ENCODE data around the gene SHKBP1.
A peak's percentile ranks its signal among the peaks of the same experiment; 100 is the strongest.
"Not testable (repeated sequence)": the region's sequence is repeated elsewhere in the genome, so short reads cannot be mapped to it uniquely, and the experiment has no call there.

SHKBP1 gene

DNA sequence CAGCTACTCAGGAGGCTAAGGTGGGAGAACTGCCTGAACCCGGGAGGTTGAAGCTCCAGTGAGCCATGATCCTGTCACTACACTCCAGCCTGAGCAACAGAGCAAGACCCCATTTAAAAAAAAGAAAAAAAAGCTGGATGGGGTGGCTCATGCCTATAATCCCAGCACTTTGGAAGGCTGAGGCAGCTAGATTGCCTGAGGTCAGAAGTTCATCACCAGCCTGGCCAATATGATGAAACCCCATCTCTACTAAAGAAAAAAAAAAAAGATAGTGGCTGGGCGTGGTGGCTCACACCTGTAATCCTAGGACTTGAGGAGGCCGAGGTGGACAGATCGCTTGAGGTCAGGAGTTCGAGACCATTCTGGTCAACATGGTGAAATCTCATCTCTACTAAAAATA lies 39.5 kb downstream of the SHKBP1 start:
- no peak for DNase-seq

DNA sequence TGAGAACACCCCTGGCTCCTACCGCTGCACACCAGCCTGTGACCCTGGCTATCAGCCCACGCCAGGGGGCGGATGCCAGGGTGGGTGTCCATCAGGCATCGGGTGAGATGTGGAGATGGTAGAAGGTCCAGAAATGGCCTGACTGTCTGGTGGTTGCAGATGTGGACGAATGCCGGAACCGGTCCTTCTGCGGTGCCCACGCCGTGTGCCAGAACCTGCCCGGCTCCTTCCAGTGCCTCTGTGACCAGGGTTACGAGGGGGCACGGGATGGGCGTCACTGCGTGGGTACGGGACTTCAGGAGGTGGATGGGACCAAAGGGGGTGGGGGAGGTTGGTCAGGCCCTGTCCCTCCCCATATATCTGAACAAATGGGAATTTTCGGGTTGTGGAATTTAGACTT lies 40.3 kb downstream of the SHKBP1 start:
- no peak for DNase-seq

DNA sequence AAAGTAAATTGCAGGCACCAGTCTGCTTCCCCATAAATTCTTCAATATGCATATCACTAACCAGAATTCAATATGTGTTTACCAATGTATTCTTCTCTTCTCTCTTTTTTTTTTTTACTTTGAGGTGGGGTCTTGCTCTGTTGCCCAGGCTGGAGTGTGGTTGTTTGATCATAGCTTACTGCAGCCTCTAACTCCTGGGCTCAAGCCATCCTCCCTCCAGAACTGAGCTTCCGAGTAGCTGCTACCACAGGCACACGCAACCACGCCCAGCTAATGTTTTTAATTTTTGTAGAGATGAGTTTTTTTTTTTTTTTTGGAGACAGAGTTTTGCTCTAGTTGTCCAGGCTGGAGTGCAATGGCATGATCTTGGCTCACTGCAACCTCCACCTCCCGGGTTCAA lies 41.3 kb downstream of the SHKBP1 start:
- DNase-seq: no peak

DNA sequence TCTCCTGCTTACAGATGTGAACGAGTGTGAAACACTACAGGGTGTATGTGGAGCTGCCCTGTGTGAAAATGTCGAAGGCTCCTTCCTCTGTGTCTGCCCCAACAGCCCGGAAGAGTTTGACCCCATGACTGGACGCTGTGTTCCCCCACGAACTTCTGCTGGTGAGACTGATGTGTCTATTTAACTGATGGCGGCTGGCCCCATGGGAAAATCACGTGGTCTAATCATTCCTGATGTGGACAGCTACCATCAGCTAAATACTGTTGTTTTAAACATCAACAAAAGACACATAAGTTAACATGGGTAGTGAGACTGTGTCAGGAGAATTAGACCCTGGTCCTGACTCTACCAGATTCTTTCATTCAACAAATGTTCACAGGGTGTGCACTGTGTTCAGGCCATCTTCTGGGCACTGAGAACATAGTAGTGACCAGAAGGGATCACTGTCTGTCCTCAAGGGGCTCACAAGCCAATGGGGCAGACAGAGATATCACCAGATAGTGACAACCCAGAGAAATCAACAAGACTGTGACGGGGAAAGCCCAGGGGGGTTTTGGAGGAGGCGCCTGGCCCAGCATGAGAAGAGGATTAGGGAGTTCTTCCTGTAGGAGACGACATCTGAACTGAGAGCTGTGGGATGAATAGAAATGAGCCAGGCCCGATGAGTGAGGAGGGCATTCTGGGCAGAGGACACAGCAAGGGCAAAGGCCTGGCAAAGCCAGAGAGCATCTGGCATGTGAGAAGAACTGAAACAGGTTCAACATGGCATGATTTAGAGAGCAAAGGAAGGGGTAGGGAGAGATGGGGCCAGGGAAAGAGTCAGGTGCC lies 42.9 kb downstream of the SHKBP1 start:
- DNase-seq: peak; percentile 64

DNA sequence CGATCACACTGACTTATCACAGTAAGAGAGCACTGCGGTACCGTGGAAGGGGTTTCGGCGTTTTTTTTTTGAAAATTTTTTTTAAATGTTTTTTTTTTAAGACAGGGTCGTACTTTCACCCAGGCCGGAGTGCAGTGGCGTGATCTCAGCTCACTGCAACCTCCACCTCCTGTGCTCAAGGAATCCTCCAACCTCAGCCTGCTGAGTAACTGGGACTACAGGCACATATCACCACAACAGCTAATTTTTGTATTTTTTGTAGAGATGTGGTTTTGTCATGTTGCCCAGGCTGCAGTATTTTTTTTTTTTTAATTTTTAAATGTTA lies 43.5 kb downstream of the SHKBP1 start:
- DNase-seq: no peak

DNA sequence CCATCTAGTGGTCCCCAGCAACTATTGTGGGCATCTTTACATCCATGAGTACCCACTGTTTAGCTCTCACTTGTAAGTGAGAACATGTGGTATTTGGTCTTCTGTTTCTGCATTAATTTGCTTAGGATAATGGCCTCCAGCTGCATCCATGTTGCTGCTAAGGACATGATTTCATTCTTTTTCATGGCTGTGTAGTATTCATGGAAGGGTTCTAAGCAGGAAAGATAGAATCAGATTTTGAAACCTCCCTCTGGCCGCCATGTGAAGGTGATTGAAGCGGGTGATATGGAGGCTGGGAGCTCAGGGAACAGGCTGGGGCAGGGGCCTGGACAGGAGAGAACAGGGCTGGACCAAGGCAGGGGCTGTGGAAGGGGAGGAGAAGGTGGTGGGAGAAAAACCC lies 44.6 kb downstream of the SHKBP1 start:
- no peak for DNase-seq

DNA sequence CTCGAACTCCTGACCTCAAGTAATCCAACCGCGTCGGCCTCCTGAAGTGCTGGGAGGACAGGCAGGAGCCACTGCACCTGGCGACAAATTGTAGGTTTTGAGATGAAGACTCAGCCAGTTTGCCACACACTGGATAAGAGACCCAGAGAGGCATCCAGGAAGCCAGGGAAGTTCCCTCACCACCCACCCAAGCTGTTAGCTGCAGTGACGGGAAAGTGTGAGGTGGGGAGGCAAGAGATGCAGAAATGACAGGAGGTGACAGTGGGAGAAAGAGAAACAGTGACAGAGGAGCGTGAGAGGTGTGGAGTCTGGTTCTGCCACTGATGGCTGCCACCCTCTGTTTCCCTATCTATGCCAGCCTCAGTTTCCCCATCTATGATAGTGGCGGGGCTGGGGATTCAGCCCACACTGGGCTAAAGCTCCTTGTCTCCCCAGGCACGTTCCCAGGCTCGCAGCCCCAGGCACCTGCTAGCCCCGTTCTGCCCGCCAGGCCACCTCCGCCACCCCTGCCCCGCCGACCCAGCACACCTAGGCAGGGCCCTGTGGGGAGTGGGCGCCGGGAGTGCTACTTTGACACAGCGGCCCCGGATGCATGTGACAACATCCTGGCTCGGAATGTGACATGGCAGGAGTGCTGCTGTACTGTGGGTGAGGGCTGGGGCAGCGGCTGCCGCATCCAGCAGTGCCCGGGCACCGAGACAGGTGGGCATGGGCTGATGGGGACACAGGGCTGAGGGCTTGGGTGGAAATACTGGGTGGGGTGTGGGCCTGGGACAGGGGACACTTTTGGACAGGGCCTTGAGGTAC lies 45.5 kb downstream of the SHKBP1 start:
- DNase-seq: no peak

DNA sequence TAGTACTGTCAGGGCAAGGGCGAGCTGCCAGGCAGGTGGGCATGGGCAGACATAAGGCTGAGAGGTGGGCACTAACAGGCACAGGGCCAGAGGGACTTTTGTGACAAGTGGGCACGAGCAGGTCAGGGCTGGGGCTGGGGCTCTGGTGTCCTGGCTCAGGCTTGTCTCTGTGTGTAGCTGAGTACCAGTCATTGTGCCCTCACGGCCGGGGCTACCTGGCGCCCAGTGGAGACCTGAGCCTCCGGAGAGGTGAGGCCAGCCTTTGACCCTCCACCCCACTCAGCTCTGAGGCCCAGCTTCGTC lies 46.1 kb downstream of the SHKBP1 start:
- DNase-seq: no peak

DNA sequence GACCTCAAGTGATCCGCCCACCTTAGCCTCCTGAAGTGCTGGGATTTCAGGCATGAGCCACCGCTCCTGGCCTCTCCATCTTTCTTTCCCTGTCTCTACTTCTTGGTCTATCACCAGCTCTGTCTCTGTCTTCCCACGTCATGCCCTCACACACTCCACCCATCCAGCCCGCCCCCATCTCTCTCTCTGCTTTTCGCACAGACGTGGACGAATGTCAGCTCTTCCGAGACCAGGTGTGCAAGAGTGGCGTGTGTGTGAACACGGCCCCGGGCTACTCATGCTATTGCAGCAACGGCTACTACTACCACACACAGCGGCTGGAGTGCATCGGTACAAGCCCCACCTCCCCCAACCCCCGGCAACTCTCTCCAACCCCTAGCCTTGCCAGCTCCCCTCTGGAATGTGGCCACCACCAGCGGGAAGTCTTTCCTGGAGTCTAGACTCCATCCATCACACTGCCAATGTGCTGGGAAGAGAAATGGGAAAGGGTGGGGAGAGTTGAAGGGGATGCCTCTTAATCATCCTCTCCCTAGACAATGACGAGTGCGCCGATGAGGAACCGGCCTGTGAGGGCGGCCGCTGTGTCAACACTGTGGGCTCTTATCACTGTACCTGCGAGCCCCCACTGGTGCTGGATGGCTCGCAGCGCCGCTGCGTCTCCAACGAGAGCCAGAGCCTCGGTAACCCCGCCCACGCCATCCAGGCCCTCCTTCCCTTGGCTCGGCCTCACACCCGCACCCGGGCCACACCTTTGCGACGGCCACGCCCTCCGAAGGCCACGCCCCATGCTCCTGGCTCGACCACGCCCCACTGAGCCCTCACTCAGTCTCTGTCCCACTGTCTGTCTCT lies 47.0 kb downstream of the SHKBP1 start:
- no peak for DNase-seq

DNA sequence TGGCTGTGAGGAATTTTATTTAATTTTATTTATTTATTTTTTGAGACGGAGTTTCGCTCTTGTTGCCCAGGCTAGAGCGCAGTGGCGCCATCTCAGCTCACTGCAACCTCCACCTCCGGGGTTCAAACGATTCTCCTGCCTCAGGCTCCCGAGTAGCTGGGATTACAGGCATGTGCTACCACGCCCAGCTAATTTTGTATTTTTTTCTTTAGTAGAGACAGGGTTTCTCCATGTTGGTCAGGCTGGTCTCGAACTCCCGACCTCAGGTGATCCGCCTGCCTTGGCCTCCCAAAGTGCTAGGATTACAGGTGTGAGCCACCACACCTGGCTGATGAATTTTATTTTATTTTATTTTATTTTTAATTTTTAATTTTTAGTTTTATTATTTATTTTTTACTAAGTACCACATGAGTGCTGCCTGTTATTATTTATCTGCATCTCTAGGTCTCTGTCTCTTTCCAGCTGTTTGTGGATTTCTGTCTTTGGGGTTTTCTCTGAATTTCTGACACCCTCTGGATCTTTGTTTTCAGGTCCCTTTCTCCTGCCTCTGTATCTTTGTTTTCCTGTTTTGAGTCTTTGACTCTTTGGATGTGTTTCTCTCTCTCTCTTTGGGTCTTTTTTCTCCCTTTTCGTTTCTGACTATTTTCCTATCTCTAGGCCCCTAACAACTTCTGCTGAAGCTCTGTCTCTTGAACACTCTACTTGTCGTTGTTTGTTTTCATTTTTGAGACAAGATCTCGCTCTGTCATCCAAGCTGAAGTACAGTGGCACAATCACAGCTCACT lies 47.9 kb downstream of the SHKBP1 start:
- not testable (repeated sequence) for DNase-seq

DNA sequence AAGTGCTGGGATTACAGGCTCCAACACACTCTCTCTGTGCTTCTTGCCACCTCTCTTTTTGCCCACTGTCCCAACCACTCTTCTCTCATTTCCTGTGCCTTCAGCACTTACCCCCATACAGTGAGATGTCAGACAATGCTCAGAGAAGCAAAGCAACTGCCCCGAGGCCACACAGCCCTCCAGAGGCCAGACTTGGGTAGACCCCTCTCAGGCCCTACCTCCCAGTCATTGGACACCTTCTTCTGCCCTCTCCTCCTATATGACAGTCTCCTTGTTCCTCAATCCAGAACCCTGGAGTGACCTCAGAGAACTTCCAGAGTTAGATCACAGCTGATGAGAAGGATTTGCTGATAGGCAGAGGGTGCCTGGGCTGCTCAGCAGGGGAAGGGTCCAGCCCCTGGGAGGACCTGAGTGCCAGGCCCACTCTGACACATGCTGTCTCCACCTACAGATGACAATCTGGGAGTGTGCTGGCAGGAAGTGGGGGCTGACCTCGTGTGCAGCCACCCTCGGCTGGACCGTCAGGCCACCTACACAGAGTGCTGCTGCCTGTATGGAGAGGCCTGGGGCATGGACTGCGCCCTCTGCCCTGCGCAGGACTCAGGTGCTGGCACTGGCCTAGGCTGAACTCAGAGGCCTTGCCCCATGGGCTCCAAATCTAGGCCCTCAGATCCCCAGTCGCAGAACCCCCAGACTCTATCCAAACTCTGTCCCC lies 48.9 kb downstream of the SHKBP1 start:
- no peak for DNase-seq

DNA sequence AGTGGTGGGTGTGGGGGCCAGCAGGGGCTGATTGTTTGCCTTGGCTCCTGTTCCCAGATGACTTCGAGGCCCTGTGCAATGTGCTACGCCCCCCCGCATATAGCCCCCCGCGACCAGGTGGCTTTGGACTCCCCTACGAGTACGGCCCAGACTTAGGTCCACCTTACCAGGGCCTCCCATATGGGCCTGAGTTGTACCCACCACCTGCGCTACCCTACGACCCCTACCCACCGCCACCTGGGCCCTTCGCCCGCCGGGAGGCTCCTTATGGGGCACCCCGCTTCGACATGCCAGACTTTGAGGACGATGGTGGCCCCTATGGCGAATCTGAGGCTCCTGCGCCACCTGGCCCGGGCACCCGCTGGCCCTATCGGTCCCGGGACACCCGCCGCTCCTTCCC lies 50.2 kb downstream of the SHKBP1 start:
- DNase-seq: no peak

DNA sequence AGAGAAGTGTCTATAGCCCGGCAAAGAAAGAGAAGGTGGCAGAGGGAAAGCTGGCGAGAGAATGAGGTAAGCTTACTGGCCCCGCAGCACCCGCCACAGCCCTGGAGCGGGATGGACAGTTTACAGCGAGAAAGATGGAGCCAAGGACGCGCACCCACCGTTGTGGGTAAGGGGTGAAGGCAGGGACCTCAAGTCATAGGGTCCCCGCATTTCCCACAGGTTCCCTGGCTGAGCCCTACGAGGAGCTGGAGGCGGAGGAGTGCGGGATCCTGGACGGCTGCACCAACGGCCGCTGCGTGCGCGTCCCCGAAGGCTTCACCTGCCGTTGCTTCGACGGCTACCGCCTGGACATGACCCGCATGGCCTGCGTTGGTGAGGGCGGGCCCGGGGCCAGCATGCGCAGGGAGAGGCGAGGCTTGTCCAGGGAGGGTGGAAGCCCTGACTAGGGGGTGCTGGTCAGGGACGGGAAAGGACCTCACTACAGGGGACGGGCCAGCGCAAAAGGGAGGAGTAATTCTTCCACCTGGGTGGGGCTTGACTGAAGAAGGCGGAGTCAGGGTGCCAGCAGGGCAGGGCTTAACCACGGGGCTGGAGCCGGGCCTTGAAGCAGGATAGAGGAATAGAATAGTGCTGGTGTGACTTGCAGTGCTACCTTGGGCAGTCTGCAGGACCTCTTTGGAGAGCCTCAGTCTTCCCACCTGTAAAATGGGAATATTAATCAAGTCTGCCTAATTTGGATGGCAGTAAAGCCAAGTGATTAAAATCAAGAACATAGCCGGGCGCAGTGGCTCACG lies 51.0 kb downstream of the SHKBP1 start:
- no peak for DNase-seq

DNA sequence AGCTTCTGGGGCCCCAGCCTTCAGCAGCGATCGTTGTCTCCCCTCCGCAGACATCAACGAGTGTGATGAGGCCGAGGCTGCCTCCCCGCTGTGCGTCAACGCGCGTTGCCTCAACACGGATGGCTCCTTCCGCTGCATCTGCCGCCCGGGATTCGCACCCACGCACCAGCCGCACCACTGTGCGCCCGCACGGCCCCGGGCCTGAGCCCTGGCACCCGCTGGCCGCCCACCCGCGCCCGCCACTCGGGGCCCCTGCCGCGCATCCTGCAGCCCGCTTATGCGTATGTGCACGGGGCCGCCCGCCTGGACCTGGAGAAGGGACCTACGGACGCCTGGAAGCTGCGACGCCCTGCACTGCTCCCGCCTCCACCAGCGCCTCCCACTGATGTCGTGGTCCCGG lies 52.7 kb downstream of the SHKBP1 start:
- no peak for DNase-seq

DNA sequence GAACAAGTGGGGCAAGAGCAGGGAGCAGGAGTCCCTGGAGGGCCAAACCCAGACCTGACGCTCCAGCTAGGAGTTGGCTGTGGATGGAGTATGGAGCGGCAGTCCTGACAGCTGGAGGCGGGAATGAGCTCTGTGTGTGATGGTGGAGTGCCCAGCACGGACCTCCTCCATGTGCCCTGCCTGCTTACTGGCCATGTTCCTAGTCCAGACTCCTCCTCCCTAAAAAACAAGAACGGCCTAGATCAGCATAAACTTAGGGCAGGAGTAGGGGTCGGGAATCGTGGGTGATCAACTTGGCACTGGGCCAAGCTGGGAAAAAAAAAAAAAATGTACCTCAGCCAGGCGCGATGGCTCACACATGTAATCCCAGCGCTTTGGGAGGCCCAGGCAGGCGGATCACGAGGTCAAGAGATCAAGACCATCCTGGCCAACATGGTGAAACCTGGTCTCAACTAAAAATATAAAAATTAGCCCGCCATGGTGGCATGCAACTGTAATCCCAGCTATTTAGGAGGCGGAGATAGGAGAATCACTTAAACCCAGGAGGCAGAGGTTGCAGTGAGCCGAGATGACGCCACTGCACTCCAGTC lies 54.0 kb downstream of the SHKBP1 start:
- no peak for DNase-seq

DNA sequence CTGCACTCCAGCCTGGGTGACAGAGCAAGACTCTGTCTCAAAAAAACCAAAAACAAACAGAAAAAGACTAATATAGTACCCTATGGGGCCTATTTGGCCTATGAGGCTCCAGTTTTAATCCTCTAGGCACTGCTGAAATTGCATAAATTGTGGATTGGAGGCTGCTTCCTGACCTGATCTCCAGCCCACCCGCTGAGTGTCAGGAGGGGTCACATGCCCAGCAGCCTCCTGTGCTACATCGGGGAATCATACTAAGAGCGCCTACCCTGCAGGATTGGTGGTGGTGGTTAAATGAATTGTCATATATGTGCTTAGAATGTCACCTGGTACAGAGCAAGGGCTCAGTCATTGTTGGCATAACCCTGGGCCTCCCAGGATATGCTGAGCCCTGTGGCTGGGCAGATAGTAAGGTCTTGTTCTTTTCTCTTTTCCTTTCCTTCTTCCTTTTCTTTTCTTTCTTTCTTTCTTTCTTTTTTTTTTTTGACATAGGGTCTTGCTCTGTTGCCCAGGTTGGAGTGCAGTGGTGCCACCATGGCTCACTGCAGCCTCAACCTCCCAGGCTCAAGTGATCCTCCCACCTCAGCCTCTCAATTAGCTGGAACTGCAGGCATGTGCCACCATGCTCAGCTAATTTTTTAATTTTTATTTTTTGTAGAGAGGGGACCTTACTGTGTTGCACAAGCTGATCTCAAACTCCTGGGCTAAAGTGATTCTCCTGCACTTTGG lies 55.8 kb downstream of the SHKBP1 start:
- no peak for DNase-seq

DNA sequence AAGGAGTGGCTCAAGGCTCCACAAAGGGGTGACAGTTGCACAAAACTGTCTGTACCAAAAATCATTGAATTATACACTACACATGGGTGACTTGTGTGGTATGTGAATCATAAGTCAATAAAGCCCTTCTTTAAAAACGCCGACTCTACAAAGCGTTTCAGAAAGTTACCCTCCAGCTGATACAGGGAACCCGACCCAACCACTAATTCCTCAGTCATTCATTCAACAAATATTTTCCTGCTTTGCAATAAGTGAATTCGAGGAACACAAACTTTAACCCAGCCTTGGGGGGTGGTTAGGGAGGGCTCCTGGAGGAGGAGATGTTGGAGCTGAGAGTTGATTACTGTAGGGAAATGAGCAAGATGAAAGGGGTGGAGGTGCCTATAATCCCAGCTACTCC lies 56.5 kb downstream of the SHKBP1 start:
- no peak for DNase-seq

DNA sequence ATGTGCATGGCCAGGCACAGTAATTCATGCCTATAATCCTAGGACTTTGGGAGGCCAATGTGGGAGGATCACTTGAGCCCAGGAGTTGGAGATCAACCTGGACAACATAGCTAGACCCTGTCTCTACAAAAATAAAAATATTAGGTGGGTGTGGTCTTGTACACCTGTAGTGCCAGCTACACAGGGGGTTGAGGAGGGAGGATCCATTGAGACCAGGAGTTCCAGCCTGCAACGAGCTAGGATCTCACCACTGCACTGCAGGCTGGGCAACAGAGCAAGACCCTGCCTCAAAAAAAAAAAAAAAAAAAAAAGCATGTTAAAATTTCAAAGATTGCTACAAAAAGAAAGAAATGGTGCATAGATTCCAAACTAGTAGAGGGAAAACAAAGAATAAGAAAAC lies 61.7 kb downstream of the SHKBP1 start:
- DNase-seq: no peak

DNA sequence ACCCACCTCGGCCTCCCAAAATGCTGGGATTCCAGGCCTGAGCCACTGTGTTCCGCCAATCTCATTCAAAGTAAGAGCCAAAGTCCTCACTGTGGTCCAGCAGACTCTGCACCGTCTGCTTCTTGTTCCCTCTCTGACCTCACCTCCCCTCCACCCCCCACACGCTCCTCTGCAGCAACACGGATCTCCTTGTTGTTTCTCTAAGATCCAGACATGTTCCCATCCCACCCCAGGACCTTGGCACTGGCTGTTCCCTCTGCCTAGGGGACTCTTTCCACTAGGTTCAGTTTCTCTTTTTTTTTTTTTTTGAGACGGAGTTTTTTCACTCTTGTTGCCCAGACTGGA lies 62.9 kb downstream of the SHKBP1 start:
- DNase-seq: no peak

DNA sequence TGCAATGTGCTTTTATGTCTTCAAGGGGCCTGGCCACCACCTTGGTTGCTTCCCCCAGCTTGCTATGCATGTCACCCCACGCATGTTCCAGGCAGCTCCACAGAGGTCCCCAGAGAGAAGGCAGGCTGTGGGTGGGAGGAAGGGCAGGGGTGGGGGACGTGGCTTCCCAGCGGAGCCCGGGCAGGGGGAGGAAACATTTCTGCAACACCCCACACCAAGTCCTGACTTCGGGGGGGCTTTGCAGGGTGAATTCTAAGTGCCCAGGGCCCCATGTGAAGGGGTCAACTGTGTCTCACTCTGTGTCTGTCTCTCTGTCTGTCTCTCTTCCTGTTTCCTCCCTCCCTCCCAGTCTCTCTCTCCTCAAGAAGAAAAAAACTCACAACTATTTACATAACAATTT lies 64.1 kb downstream of the SHKBP1 start:
- DNase-seq: no peak
